ENCODE results near the gene RCE1.

RCE1 gene

DNA sequence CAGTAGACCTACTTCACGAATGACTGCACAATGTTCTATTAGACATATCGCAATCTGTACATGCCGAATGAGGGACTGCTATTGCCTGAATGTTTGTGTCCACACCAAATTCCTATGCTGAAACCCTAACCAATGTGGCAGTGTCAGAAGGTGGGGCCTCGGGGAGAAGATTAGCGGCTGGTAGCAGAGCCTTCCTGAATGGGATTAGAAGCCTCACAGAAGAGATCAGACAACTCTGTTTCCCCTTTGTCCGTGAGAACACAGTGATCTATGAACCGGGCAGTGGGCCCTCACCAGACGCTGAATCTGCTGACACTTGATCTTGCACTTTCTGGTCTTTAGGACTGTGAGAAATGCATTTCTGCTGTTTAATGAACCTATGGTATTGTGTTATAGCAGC lies 46.7 kb downstream of the RCE1 start:
- TF ChIP-seq, protein P1, sequence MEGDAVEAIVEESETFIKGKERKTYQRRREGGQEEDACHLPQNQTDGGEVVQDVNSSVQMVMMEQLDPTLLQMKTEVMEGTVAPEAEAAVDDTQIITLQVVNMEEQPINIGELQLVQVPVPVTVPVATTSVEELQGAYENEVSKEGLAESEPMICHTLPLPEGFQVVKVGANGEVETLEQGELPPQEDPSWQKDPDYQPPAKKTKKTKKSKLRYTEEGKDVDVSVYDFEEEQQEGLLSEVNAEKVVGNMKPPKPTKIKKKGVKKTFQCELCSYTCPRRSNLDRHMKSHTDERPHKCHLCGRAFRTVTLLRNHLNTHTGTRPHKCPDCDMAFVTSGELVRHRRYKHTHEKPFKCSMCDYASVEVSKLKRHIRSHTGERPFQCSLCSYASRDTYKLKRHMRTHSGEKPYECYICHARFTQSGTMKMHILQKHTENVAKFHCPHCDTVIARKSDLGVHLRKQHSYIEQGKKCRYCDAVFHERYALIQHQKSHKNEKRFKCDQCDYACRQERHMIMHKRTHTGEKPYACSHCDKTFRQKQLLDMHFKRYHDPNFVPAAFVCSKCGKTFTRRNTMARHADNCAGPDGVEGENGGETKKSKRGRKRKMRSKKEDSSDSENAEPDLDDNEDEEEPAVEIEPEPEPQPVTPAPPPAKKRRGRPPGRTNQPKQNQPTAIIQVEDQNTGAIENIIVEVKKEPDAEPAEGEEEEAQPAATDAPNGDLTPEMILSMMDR (IDR thresholded peaks at IDR 0.05): no peak

- TF ChIP-seq, protein P1 (IDR thresholded peaks at IDR 0.05): no peak
Measured at GRCh38 chr11:66891851-66892660, 48.8 kb downstream of the RCE1 start.

DNA sequence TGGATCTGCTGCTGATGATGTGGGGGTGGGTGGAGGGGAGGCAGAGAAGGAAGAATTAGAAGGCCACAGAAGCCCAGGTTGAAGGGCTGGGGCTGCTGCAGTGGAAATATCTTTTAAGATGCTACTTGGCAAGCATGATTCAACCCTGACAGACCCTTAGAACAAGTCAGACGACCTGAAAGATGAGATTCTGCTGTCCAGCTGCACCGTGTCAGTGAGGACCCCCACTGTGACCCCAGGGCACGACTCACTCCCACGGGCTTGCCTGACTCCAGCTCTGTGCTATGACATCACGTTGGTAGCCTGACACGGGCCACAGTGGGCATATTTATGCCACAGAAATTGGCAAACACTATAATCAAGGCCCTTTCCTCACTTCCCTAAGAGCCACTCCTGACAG lies 49.7 kb downstream of the RCE1 start:
- TF ChIP-seq, protein P1 (IDR thresholded peaks at IDR 0.05): no peak

- TF ChIP-seq, protein P1 (IDR thresholded peaks at IDR 0.05): no peak
Measured at GRCh38 chr11:66894141-66894540, 50.9 kb downstream of the RCE1 start.
